HG03575 (cell line): Measurements from ENCODE around the gene UAP1L1.

ENCODE experiments used
- ATAC-seq: cut with Tn5 transposase; IDR thresholded peaks from one replicate; pipeline ENCODE4 v1.9.1; 2021; ENCODE audit not compliant: unreplicated experiment, insufficient number of reproducible peaks, low FRiP score; ENCODE audit errors: extremely low read depth

The UAP1L1 gene

GRCh38 chr9:137068539-137069507, 8.5 kb upstream of the UAP1L1 start:
- ATAC-seq: no peak

GRCh38 chr9:137069508-137070091, 7.7 kb upstream of the UAP1L1 start:
- ATAC-seq: no peak

DNA sequence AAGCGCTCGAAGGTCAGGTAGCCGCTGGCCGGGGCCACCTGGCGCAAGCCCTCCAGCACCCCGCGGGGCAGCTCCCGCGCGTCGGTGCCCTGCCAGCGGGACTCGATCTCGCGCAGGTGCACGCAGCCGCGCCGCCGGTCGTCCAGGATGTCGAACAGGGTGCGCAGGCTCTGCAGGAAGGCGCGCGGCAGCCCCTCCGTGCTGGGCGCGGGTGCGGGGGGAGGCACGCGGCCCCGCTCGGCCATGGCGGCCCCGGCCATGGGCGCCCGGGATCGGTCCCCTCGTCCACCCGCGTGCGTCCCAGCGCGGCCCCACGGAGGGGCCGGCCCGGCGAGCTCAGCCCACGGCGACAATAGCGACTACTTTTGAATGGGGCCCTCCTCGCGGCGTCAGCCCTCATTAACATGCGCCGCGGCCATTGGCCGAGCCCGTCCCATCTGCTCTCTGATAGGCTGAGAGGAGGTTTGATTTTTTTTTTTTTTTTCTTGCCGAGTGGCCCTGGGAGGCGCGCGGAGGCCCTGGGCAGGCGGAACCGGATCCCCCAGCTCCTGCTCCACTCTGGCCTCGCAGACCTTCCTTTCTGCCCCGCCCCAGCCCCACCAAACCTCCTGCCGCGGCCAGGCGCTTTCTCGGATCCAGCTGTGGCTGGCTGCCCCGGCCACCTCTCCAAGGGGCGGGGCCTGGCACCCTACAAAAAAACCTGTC, 7.0 kb upstream of the UAP1L1 start, which contains the start of gene SAPCD2:
SAPCD2 (minus strand) TSS at position 357 of the 705 bp plus-strand sequence; CDS start at position 260, 97 bp downstream.
- ATAC-seq: no peak

- no peak for ATAC-seq
Measured at GRCh38 chr9:137070906-137071275, 6.4 kb upstream of the UAP1L1 start.

- no peak for ATAC-seq
Measured at GRCh38 chr9:137071282-137071681, 6.0 kb upstream of the UAP1L1 start.

- ATAC-seq: no peak
Measured at GRCh38 chr9:137073992-137074399, 3.3 kb upstream of the UAP1L1 start.

- ATAC-seq: no peak
Measured at GRCh38 chr9:137074657-137075274, 2.6 kb upstream of the UAP1L1 start.

DNA sequence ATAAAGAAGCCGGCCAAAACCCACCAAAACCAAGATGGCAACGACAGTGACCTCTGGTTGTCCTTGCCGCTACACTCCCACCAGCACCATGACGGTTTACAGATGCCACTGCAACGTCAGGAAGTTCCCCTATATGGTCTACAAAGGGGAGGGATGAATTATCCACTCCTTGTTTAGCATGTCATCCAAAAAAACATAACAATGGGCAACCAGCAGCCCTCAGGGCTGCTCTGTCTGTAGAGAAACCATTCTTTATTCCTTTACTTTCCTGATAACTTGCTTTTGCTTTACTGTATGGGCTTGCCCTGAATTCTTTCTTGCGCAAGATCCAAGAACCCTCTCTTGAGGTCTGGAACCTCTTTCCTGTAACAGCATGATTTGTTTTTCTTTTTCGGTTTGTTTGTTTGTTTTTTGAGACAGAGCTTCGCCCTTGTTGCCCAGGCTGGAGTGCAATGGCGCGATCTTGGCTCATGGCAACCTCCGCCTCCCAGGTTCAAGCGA, 2.0 kb upstream of the UAP1L1 start:
- no peak for ATAC-seq

- ATAC-seq: no peak
Measured at GRCh38 chr9:137076636-137077009, 694 bp upstream of the UAP1L1 start.

DNA sequence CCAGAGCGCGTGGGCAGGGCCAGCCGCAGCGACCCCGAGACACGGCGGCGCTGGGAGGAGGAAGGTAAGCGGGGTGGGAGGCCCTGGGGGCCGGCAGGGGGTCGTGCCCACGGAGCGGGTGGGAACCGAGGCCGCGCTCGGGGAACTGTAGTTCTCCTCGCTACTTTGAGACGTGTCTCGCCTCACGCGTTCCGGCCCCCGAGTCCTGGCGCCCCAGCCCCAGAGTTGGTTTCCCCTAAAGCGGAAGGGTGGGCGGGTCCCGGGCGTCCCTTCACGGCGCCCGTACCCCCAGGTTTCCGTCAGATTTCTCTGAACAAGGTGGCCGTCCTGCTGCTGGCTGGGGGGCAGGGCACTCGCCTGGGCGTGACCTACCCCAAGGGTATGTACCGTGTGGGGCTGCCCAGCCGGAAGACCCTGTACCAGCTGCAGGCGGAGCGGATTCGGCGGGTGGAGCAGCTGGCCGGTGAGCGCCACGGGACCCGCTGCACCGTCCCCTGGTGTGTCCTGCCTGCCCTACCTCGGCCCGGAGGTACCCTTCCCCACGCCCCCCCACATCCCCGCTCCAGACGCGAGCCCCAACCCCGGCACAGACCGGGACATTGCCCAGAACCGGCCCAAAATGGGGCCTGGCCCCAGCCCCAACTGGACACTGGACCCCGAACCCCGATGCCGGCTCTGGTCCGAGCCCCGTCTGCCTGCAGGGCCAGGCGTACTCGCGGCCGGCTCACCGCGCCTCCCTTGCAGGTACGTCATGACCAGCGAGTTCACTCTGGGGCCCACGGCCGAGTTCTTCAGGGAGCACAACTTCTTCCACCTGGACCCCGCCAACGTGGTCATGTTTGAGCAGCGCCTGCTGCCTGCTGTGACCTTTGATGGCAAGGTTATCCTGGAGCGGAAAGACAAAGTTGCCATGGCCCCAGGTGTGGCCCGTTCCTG, 709 bp downstream of the UAP1L1 start:
- ATAC-seq: no peak

- no peak for ATAC-seq
Measured at GRCh38 chr9:137078701-137079400, 1.5 kb downstream of the UAP1L1 start.

DNA sequence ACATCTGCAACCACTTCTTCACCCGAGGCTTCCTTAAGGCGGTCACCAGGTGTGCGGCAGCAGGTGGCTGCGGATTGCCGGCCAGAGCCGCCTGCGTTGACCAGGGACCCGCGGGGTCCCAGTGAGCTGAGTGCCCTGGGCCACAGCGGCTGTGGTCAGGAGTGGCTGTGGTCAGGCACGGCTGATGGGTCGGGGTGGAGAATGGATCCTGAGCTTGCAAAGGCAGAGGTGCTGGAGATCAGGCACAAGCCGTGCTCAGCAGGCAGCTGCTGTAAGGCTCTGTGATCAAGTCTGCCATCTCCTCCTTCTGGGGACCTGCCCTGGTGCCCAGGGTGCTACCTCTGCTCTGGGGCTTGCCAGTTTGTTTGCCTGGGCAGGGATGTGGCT, 2.1 kb downstream of the UAP1L1 start:
- ATAC-seq: no peak

DNA sequence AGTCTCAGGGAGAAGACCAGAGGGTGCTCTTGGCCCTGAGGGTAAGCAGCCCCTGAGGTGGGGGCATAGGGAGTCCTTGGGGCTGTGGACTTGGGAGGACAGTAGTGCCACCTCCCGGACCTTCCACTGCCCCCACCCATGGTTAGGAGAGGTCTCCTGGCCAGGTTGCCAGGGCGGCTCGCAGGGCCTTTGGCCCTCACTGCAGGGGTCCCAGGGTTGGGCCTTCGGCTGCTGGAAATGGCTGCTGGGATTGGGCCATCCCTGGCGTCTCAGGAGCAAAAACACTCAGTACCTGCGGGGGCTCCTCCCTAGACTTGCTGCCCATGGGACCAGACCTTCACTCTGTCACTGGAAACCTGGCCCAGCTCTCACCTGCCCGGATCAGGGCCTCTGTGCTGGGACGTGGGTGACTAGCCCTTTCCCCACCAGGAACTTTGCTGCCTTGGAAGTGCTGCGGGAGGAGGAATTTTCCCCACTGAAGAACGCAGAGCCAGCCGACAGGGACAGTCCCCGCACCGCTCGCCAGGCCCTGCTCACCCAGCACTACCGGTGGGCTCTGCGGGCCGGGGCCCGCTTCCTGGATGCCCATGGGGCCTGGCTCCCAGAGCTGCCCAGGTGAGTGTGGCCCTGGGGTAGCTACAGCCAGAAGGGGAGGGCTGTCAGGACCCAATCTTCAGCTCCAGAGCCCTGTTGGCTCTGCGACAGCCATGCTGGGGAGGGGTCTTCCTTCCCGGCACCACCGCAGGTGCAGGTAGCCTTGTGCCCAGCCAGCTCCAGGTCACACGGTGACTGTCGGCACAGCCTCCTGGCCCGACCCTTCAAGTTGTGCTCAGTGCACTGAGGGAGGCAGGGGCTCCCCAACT, 3.2 kb downstream of the UAP1L1 start:
- ATAC-seq: no peak

GRCh38 chr9:137082222-137082924, 5.1 kb downstream of the UAP1L1 start:
- ATAC-seq: no peak

DNA sequence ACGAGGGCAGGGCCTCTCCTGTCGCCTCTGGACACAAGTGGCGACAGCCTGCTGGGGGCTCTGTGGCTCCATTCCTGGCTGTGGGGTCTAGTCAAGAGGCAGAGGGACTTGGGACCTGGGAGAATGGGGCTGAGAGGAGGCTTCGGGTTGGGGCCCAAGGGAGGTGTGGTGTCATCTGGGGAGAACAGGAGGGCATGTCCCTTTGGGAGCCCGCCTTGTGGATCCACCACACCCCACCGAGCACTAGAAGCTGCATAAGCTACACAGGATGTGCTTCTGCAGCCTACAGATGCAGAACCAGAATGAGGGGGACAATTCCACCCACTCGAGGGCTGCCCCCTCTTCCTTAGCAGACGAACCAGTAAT, 5.6 kb downstream of the UAP1L1 start:
- ATAC-seq: no peak

DNA sequence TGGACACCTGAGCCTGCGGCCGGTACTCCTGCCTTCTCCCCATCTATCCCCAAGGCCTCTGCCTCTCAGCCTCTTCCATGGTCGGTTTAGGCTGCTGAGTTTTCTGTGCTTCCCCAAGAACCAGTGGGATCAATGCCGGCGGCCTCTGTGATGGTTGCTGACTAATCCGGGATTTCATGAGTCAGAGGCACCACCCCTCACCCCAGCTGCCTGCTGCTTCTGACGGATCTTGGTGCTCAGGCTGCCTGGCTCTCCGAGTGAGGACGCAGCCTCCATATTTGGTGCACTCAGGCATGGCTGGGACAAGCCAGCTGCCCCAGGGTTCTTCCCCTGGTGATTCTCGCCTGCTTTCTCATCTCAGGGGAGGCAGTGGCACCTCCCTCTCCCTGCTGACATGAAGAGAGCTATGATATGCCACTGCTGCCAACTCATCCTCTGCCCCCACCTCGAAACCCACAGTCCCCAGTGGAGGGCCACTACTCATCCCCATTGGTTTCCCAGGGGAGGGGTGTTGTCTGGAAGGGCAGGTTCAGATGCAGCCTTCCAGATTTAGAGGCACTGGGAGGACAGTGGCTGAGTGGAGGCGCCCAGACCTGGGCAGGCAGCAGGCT, 6.2 kb downstream of the UAP1L1 start:
- no peak for ATAC-seq
